Measurements from ENCODE around the gene GADD45B. TPM values are rescaled to one million over a fixed set of nuclear protein-coding genes. Genes with fewer than 3 reads are reported as not detected.

GADD45B gene
- total RNA-seq, 1 experiment from 2014 or later, result 16.2 TPM

DNA sequence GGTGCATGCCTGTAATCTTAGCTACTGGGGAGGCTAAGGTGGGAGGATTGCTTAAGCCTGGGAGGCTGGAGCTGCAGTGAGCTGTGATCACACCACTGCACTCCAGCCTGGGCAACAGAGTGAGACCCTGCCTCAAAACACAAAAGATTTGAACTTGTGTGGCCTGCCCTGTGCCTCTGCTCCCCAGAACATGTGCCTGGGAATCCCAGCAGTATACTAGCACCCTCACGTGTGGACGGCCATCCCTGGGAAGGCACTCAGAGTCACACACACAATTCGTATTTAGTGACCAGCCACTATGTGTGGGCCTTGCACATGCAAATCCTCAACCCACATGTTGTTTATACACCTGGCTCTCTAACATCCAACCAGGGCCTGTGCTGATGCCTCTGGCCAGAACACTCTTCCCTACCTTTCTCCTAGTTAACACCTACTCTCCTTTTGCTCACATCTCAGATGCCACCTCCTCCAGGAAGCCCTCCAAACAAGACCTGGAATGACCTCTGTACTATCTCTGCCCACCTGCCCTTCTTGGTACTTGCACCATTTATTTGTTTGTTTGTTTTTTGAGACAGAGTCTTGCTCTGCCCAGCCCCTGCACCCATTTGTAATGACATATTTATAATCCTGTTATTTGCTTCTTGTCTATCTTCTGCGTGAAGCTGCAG, 7.7 kb downstream of the GADD45B start:
- Histone ChIP-seq H3T11ph (ENCODE audit: low read length) (no peak overlapping the region), H4K91ac (ENCODE audit: insufficient read length, low read depth, low read length) (no peak overlapping the region), H3K4me2 (ENCODE audit: insufficient read depth, insufficient read length, low read length) (no peak overlapping the region), H2BK20ac (ENCODE audit: low read depth, low read length, poor library complexity, severe bottlenecking) (no peak overlapping the region), H3K23me2 (ENCODE audit: insufficient read length, low read depth, low read length, poor library complexity, severe bottlenecking) (peaks cover 7% of the 10 kb centered on the region), H3K27me3 (ENCODE audit: insufficient read depth, low read length) (peaks cover 3% of the 10 kb centered on the region; the same call in 1 of the 2 replicates), H3K79me1 (ENCODE audit: insufficient read depth, low read depth, low read length, poor library complexity, severe bottlenecking) (no peaks in the 10 kb centered on the region), H3K4ac (ENCODE audit: low read depth, low read length) (no peak overlapping the region), H2AFZ (ENCODE audit: low read length) (no peak overlapping the region), H3K18ac (ENCODE audit: insufficient read length, low read depth, low read length) (no peak overlapping the region), H2BK12ac (ENCODE audit: insufficient read length, low read depth, low read length) (no peak overlapping the region), H2BK5ac (ENCODE audit: insufficient read length, low read length) (no peak overlapping the region), H3K9me3 (ENCODE audit: control insufficient read depth, low read depth, low read length) (peaks cover 4% of the 10 kb centered on the region), H2BK15ac (ENCODE audit: low read depth, low read length) (no peak overlapping the region), H3K23ac (ENCODE audit: insufficient read length, low read depth, low read length) (no peak overlapping the region), H3K27ac (ENCODE audit: insufficient read length, low read depth, low read length) (no peak overlapping the region), H2AK5ac (ENCODE audit: insufficient read length, low read length) (no peak overlapping the region), H4K5ac (ENCODE audit: insufficient read length, low read depth, low read length) (no peak overlapping the region), H3K79me2 (ENCODE audit: insufficient read depth, low read length) (no peaks in the 10 kb centered on the region), H3K4me1 (ENCODE audit: insufficient read depth, low read length) (no peaks in the 10 kb centered on the region), H3K14ac (ENCODE audit: insufficient read depth, low read length) (no peak overlapping the region), H4K20me1 (ENCODE audit: control insufficient read depth, insufficient read depth, insufficient read length) (no peaks in the 10 kb centered on the region), H3K9ac (ENCODE audit: extremely low read depth, insufficient read length, low read length) (no peak overlapping the region), H4K8ac (replicated peaks; ENCODE audit: insufficient read length, low read depth, low read length) (no peak overlapping the region), H3K56ac (ENCODE audit: insufficient read length, low read depth, low read length) (no peak overlapping the region), H2BK120ac (ENCODE audit: low read depth, low read length, poor library complexity, severe bottlenecking) (no peak overlapping the region)
- DNase-seq, result no peak
- Mint-ChIP-seq H3K27ac (no peak overlapping the region), H3K36me3 (ENCODE audit: insufficient read depth in 1 of 3, low read depth in 3 of 3) (no peaks in the 10 kb centered on the region; a peak in 1 of 7 replicates), H3K9me3 (peaks cover 3 to 6% of the 10 kb centered on the region in 2 experiments; a peak in 4 of 5 replicates), H3K4me3 (no peak overlapping the region), H3K4me1 (peaks cover under 1 to 6% of the 10 kb centered on the region in 2 experiments), H3K27me3 (ENCODE audit: low read depth) (peaks cover 50% of the 10 kb centered on the region)
- TF ChIP-seq CTCF (conservative IDR thresholded peaks at IDR 0.05), result no peak
- no CpG with 5 or more reads among the region's 4 CpGs for WGBS (ENCODE audit: extremely low coverage, insufficient read length, low lambda C conversion rate)

All from H9 (cell line).